Glutamatergic neuron (in vitro differentiated cells): ENCODE data around the gene TBC1D1. TPM values are rescaled to one million over a fixed set of nuclear protein-coding genes. Genes with fewer than 3 reads are reported as not detected.
"Not testable (repeated sequence)": the region's sequence is repeated elsewhere in the genome, so short reads cannot be mapped to it uniquely, and the experiment has no call there.

Experiments
- DNase-seq: peaks from one replicate; pipeline ENCODE4 v3.0.0; 2022
- H3K27ac Mint-ChIP-seq: one replicate; pipeline ENCODE4 v1.8.0; 2020; ENCODE audit warnings: mild to moderate bottlenecking, mixed read lengths, inconsistent platforms; ENCODE audit not compliant: unreplicated experiment
- H3K27me3 Mint-ChIP-seq: one replicate; pipeline ENCODE4 v1.8.0; 2020; ENCODE audit warnings: mild to moderate bottlenecking, moderate library complexity, mixed read lengths, inconsistent platforms; ENCODE audit not compliant: unreplicated experiment
- H3K36me3 Mint-ChIP-seq: one replicate; pipeline ENCODE4 v1.8.0; 2020; ENCODE audit warnings: mild to moderate bottlenecking, mixed read lengths, inconsistent platforms; ENCODE audit not compliant: unreplicated experiment
- H3K4me1 Mint-ChIP-seq: one replicate; pipeline ENCODE4 v1.8.0; 2020; ENCODE audit warnings: mild to moderate bottlenecking, low read depth, mixed read lengths, inconsistent platforms; ENCODE audit not compliant: unreplicated experiment
- H3K4me3 Mint-ChIP-seq: one replicate; pipeline ENCODE4 v1.8.0; 2020; ENCODE audit warnings: mild to moderate bottlenecking, mixed read lengths, inconsistent platforms; ENCODE audit not compliant: unreplicated experiment
- H3K9me3 Mint-ChIP-seq: one replicate; pipeline ENCODE4 v1.8.0; 2020; ENCODE audit warnings: mild to moderate bottlenecking, moderate library complexity, mixed read lengths, inconsistent platforms; ENCODE audit not compliant: unreplicated experiment
- CTCF ChIP-seq: fragments of 200-600 bp; sonication (generic); IDR thresholded peaks from one replicate; pipeline ENCODE4 v1.5.0; 2021; ENCODE audit not compliant: partially characterized antibody, unreplicated experiment
- total RNA-seq: library from RNA; stranded (reverse); fragmentation: NEBNext Ultra II Directional; extraction: Animal tissue kit (Norgen Biotek cat#: 25700); gene quantifications from one replicate; pipeline ENCODE4 v1.2.1, GENCODE V29; 2021; ENCODE audit not compliant: unreplicated experiment

The TBC1D1 gene
- total RNA-seq, 1 donor from 2014 or later = 106 TPM

- Mint-ChIP-seq H3K36me3 (peaks cover 8% of the 10 kb centered on the region), H3K9me3 (peaks cover 2% of the 10 kb centered on the region), H3K4me3 (no peak overlapping the region), H3K4me1 (no peaks in the 10 kb centered on the region), H3K27me3 (peaks cover 3% of the 10 kb centered on the region), H3K27ac (no peak overlapping the region)
- no peak for TF ChIP-seq CTCF
- no peak for DNase-seq
Measured at GRCh38 chr4:37970702-37971101, 79.8 kb downstream of the TBC1D1 start.

GRCh38 chr4:37971202-37971601 lies 80.3 kb downstream of the TBC1D1 start:
- Mint-ChIP-seq H3K9me3 (peaks cover 2% of the 10 kb centered on the region), H3K4me1 (no peaks in the 10 kb centered on the region), H3K36me3 (peaks cover 8% of the 10 kb centered on the region), H3K4me3 (no peak overlapping the region), H3K27me3 (peaks cover 1% of the 10 kb centered on the region), H3K27ac (no peak overlapping the region)
- TF ChIP-seq CTCF = no peak
- no peak for DNase-seq

- H3K27ac Mint-ChIP-seq = no peak overlapping the region
- no peak overlapping the region for H3K4me3 Mint-ChIP-seq
- no peaks in the 10 kb centered on the region for H3K27me3 Mint-ChIP-seq
- H3K4me1 Mint-ChIP-seq = no peaks in the 10 kb centered on the region
- peaks cover 2% of the 10 kb centered on the region for H3K9me3 Mint-ChIP-seq
- peaks cover 8% of the 10 kb centered on the region for H3K36me3 Mint-ChIP-seq
- no peak for TF ChIP-seq CTCF
- DNase-seq = no peak
Measured at GRCh38 chr4:37973441-37973840, 82.6 kb downstream of the TBC1D1 start.

- H3K36me3 Mint-ChIP-seq, H3K27me3 Mint-ChIP-seq, H3K4me1 Mint-ChIP-seq, H3K27ac Mint-ChIP-seq, DNase-seq, H3K4me3 Mint-ChIP-seq, H3K9me3 Mint-ChIP-seq: not testable (repeated sequence)
Measured at GRCh38 chr4:37975321-37975822, 84.5 kb downstream of the TBC1D1 start.

GRCh38 chr4:37976507-37976906 lies 85.6 kb downstream of the TBC1D1 start:
- no peak for TF ChIP-seq CTCF
- H3K36me3 Mint-ChIP-seq = peaks cover 3% of the 10 kb centered on the region
- H3K27me3 Mint-ChIP-seq = no peaks in the 10 kb centered on the region
- no peaks in the 10 kb centered on the region for H3K9me3 Mint-ChIP-seq
- H3K27ac Mint-ChIP-seq = no peak overlapping the region
- peak overlapping the region; percentile 46 for H3K4me3 Mint-ChIP-seq
- DNase-seq = no peak
- H3K4me1 Mint-ChIP-seq = no peaks in the 10 kb centered on the region
